Measurements from ENCODE around the gene CACNA2D3. TPM values are rescaled to one million over a fixed set of nuclear protein-coding genes. Genes with fewer than 3 reads are reported as not detected.

The CACNA2D3 gene
- total and polyA plus RNA-seq, 4 donors: 0.38 to 2.5 (median 1.1) TPM

- ATAC-seq (ENCODE audit: insufficient read depth, low FRiP score) (no peak), DNase-seq (no peak)
- H3K27ac ChIP-seq (ENCODE audit: low read depth in 1 of 2, low read length in 1 of 2): no peak overlapping the region
- TF ChIP-seq CTCF (IDR thresholded peaks at IDR 0.05; ENCODE audit: control extremely low read depth, extremely low read depth): no peak
- H3K9me3 ChIP-seq (ENCODE audit: control insufficient read depth in 4 of 4, insufficient read depth in 3 of 4, low read length in 3 of 4): peaks cover 0 to 2% (median 0%) of the 10 kb centered on the region in 4 donors
- H3K9ac ChIP-seq (ENCODE audit: insufficient read depth in 1 of 2, low read length in 2 of 2): no peak overlapping the region
- 84 to 87% methylated on average over 3 of the region's 3 CpGs for WGBS, 2 donors
- H3K4me3 ChIP-seq: no peak overlapping the region
- peaks cover 0 to 3% (median 0%) of the 10 kb centered on the region in 3 donors for H3K27me3 ChIP-seq (ENCODE audit: control insufficient read depth in 3 of 3, insufficient read depth in 3 of 3, low read length in 2 of 3)
- H3K4me1 ChIP-seq (ENCODE audit: control insufficient read depth in 5 of 5, insufficient read depth in 5 of 5, low read length in 5 of 5): peaks cover 0 to 6% (median 0%) of the 10 kb centered on the region in 5 donors
- H3K36me3 ChIP-seq (ENCODE audit: control insufficient read depth in 4 of 4, insufficient read depth in 4 of 4, low read length in 4 of 4): no peaks in the 10 kb centered on the region
These were observed 51.0 kb downstream of the CACNA2D3 start for GRCh38 chr3:54173371-54173770.

- peaks cover 0 to 4% (median 0%) of the 10 kb centered on the region in 5 donors for H3K4me1 ChIP-seq (ENCODE audit: control insufficient read depth in 5 of 5, insufficient read depth in 5 of 5, low read length in 5 of 5)
- H3K27me3 ChIP-seq (ENCODE audit: control insufficient read depth in 3 of 3, insufficient read depth in 3 of 3, low read length in 2 of 3): peaks cover 0 to 3% (median 0%) of the 10 kb centered on the region in 3 donors
- no peak for TF ChIP-seq CTCF (IDR thresholded peaks at IDR 0.05; ENCODE audit: control extremely low read depth, extremely low read depth)
- ATAC-seq (ENCODE audit: insufficient read depth, low FRiP score) (no peak), DNase-seq (peak in 2 of 3 donors; percentile 39 to 71)
- H3K4me3 ChIP-seq: no peak overlapping the region
- no peaks in the 10 kb centered on the region for H3K9me3 ChIP-seq (ENCODE audit: control insufficient read depth in 4 of 4, insufficient read depth in 3 of 4, low read length in 3 of 4)
- no peaks in the 10 kb centered on the region for H3K36me3 ChIP-seq (ENCODE audit: control insufficient read depth in 4 of 4, insufficient read depth in 4 of 4, low read length in 4 of 4)
- no peak overlapping the region for H3K27ac ChIP-seq (ENCODE audit: low read depth in 1 of 2, low read length in 1 of 2)
- H3K9ac ChIP-seq (ENCODE audit: insufficient read depth in 1 of 2, low read length in 2 of 2): no peak overlapping the region
- 52 to 70% methylated on average over 3 of the region's 3 CpGs for WGBS, 2 donors
These were observed 53.8 kb downstream of the CACNA2D3 start for GRCh38 chr3:54176106-54176505.

- Histone ChIP-seq H3K9ac (ENCODE audit: insufficient read depth in 1 of 2, low read length in 2 of 2) (no peak overlapping the region), H3K27me3 (ENCODE audit: control insufficient read depth in 3 of 3, insufficient read depth in 3 of 3, low read length in 2 of 3) (peaks cover 0 to 3% (median 0%) of the 10 kb centered on the region in 3 donors), H3K36me3 (ENCODE audit: control insufficient read depth in 4 of 4, insufficient read depth in 4 of 4, low read length in 4 of 4) (no peaks in the 10 kb centered on the region), H3K4me3 (no peak overlapping the region), H3K27ac (ENCODE audit: low read depth in 1 of 2, low read length in 1 of 2) (no peak overlapping the region), H3K4me1 (ENCODE audit: control insufficient read depth in 5 of 5, insufficient read depth in 5 of 5, low read length in 5 of 5) (no peaks in the 10 kb centered on the region), H3K9me3 (ENCODE audit: control insufficient read depth in 4 of 4, insufficient read depth in 3 of 4, low read length in 3 of 4) (no peaks in the 10 kb centered on the region)
- no peak for ATAC-seq (ENCODE audit: insufficient read depth, low FRiP score)
- WGBS, 2 donors: 69 to 80% methylated on average over 3 of the region's 3 CpGs
- TF ChIP-seq CTCF (IDR thresholded peaks at IDR 0.05; ENCODE audit: control extremely low read depth, extremely low read depth): no peak
- DNase-seq: no peak
These were observed 55.5 kb downstream of the CACNA2D3 start for GRCh38 chr3:54177816-54178215.

GRCh38 chr3:54178376-54178775 is 56.0 kb downstream of the CACNA2D3 start:
- DNase-seq: no peak
- Histone ChIP-seq H3K4me3 (no peak overlapping the region), H3K9me3 (ENCODE audit: control insufficient read depth in 4 of 4, insufficient read depth in 3 of 4, low read length in 3 of 4) (no peaks in the 10 kb centered on the region), H3K4me1 (ENCODE audit: control insufficient read depth in 5 of 5, insufficient read depth in 5 of 5, low read length in 5 of 5) (no peaks in the 10 kb centered on the region), H3K27ac (ENCODE audit: low read depth in 1 of 2, low read length in 1 of 2) (no peak overlapping the region), H3K9ac (ENCODE audit: insufficient read depth in 1 of 2, low read length in 2 of 2) (no peak overlapping the region), H3K27me3 (ENCODE audit: control insufficient read depth in 3 of 3, insufficient read depth in 3 of 3, low read length in 2 of 3) (peaks cover 0 to 3% (median 0%) of the 10 kb centered on the region in 3 donors), H3K36me3 (ENCODE audit: control insufficient read depth in 4 of 4, insufficient read depth in 4 of 4, low read length in 4 of 4) (no peaks in the 10 kb centered on the region)
- no peak for ATAC-seq (ENCODE audit: insufficient read depth, low FRiP score)
- WGBS, 2 donors: 89% methylated on average over 5 of the region's 5 CpGs
- no peak for TF ChIP-seq CTCF (IDR thresholded peaks at IDR 0.05; ENCODE audit: control extremely low read depth, extremely low read depth)
